HTERT RPE-1 (cell line): ENCODE data around the gene HRG.
"Not testable (repeated sequence)": the region's sequence is repeated elsewhere in the genome, so short reads cannot be mapped to it uniquely, and the experiment has no call there.

Source experiments
- in situ Hi-C: fragments of 300-500 bp; cut with MboI; formaldehyde crosslinking; loops from 4 replicates; pipeline ENCODE4 v1.14.3; 2020; ENCODE audit warnings: low sequenced_read_pairs

HRG gene

GRCh38 chr3:186678604-186679003 is 12.8 kb downstream of the HRG start:
- in situ Hi-C loops: no loop called here

- in situ Hi-C loops: no loop called here
Observed at GRCh38 chr3:186679151-186679550, 13.3 kb downstream of the HRG start.

- in situ Hi-C loops: no loop called here
Observed at GRCh38 chr3:186680869-186681268, 15.1 kb downstream of the HRG start.

GRCh38 chr3:186682812-186683211 is 17.0 kb downstream of the HRG start:
- in situ Hi-C loops: no loop called here

GRCh38 chr3:186683979-186684378 is 18.2 kb downstream of the HRG start:
- in situ Hi-C loops: no loop called here

- in situ Hi-C loops: not testable (repeated sequence)
Observed at GRCh38 chr3:186686475-186686874, 20.7 kb downstream of the HRG start.

GRCh38 chr3:186687120-186687651 is 21.4 kb downstream of the HRG start:
- in situ Hi-C loops: no loop called here

- in situ Hi-C loops: not testable (repeated sequence)
Observed at GRCh38 chr3:186690304-186690703, 24.5 kb downstream of the HRG start.

GRCh38 chr3:186691676-186692075 is 25.9 kb downstream of the HRG start:
- in situ Hi-C loops: no loop called here

GRCh38 chr3:186693843-186694242 is 28.0 kb downstream of the HRG start:
- in situ Hi-C loops: no loop called here

GRCh38 chr3:186694288-186695032 is 28.6 kb downstream of the HRG start:
- in situ Hi-C loops: no loop called here

- in situ Hi-C loops: no loop called here
Observed at GRCh38 chr3:186696522-186696921, 30.7 kb downstream of the HRG start.

- in situ Hi-C loops: no loop called here
Observed at GRCh38 chr3:186697510-186697909, 31.7 kb downstream of the HRG start.

- in situ Hi-C loops: no loop called here
Observed at GRCh38 chr3:186700267-186700666, 34.5 kb downstream of the HRG start.

GRCh38 chr3:186702451-186702850 is 36.6 kb downstream of the HRG start:
- in situ Hi-C loops: not testable (repeated sequence)

- in situ Hi-C loops: no loop called here
Observed at GRCh38 chr3:186705882-186706780, 40.3 kb downstream of the HRG start.

GRCh38 chr3:186708983-186709679 is 43.3 kb downstream of the HRG start:
- in situ Hi-C loops: no loop called here

- in situ Hi-C loops: not testable (repeated sequence)
Observed at GRCh38 chr3:186710694-186711093, 44.9 kb downstream of the HRG start.

- in situ Hi-C loops: no loop called here
Observed at GRCh38 chr3:186713499-186713898, 47.7 kb downstream of the HRG start.

- in situ Hi-C loops: no loop called here
Observed at GRCh38 chr3:186717039-186717457, 51.2 kb downstream of the HRG start, which contains the start of gene KNG1. Gene KNG1, plus strand, starts transcription at chr3:186717359. Its CDS starts 184 bp downstream, at chr3:186717543.
